ENCODE measurements around the gene KIF26B.

DNA sequence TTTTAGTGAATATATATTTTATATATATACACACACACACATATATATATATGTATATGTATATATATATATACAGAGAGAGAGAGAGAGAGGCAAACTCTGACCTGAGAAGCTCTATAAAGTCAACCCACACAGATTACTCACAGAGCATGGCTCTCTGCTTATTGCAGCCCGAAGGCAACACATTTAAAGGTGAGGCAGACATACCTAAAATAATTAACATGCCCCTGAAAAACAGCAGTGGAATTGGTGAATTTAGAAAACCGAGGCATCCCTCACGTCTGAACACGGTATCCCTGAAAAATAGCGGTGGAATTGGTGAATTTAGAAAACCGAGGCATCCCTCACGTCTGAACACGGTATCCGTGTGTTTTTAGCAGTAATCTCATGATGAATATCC is 228.2 kb downstream of the KIF26B start:
- TF ChIP-seq CTCF (IDR thresholded peaks at IDR 0.05) (no peak), POLR2A (IDR thresholded peaks at IDR 0.05) (no peak)

All from body of pancreas (tissue), 4 donors.